Testis (tissue), 2 donors: Measurements from ENCODE around the gene RNF149.

Source experiments
- POLR2A ChIP-seq: fragments of 450-650 bp; IDR thresholded peaks from one replicate; pipeline ENCODE4 v1.6.1; 2017; ENCODE audit warnings: antibody characterized with exemption, mild to moderate bottlenecking, moderate library complexity
- TF ChIP-seq, protein P1 (sequence below), 3 experiments: fragments of 450-650 bp in 2 of 3; fragments of 200-600 bp in 1 of 3; sonication (generic) in 1 of 3; IDR thresholded peaks; one replicate each; pipeline ENCODE4 v1.5.1; 2016 to 2019; ENCODE audit warnings: antibody characterized with exemption in 3 of 3, mild to moderate bottlenecking in 2 of 3, moderate library complexity in 1 of 3

DNA sequence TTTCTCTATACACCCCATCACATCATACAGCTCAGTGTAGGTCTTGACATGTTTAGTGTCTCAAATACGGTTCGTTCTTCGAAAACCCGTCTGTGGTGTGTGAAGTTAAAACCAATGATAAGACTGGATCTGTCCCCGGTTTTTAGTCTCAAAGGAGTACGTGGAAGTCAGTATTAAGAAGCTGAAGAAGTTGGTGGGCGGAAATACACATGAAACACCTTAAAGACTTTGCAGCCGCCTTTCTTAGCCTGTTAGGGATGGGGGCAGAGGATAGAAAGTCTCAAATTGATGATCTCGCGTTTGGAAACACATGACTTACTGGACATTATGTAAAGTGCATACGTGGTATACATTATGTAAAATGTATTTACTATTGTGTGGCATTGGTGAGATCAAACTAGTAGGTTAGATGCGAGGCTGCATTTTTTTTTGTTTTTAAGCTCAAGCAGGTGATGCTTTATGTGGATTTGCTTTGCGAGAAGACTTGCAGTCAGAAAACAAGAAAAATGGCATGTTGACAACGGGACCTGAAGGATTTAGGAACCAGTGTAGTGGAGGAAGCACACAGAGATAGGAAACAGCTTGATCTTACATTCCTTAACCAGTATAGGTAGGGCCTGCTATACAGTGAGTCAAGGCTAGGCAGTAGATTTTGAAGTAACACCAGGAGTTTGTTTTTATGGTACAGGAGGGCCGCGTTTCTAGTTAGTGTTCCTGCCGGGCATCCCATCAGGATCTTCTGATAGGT lies 54.6 kb downstream of the RNF149 start:
- TF ChIP-seq, protein P1, sequence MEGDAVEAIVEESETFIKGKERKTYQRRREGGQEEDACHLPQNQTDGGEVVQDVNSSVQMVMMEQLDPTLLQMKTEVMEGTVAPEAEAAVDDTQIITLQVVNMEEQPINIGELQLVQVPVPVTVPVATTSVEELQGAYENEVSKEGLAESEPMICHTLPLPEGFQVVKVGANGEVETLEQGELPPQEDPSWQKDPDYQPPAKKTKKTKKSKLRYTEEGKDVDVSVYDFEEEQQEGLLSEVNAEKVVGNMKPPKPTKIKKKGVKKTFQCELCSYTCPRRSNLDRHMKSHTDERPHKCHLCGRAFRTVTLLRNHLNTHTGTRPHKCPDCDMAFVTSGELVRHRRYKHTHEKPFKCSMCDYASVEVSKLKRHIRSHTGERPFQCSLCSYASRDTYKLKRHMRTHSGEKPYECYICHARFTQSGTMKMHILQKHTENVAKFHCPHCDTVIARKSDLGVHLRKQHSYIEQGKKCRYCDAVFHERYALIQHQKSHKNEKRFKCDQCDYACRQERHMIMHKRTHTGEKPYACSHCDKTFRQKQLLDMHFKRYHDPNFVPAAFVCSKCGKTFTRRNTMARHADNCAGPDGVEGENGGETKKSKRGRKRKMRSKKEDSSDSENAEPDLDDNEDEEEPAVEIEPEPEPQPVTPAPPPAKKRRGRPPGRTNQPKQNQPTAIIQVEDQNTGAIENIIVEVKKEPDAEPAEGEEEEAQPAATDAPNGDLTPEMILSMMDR (IDR thresholded peaks at IDR 0.05) = no peak
- TF ChIP-seq POLR2A = no peak
